ENCODE data around the gene NR1D1. TPM values are rescaled to one million over a fixed set of nuclear protein-coding genes. Genes with fewer than 3 reads are reported as not detected.

NR1D1 gene
- polyA plus RNA-seq, 4 donors, result 3.7 to 4.7 (median 3.7) TPM

- peak in 2 of 4 donors; percentile 67 to 79 for DNase-seq (ENCODE audit: low read depth in 4 of 4, low spot score in 2 of 4)
Observed at GRCh38 chr17:40098846-40099618, 1.4 kb downstream of the NR1D1 start.

- no peak for DNase-seq (ENCODE audit: low read depth in 4 of 4, low spot score in 2 of 4)
Observed at GRCh38 chr17:40097931-40098845, 2.2 kb downstream of the NR1D1 start.

GRCh38 chr17:40097087-40097486, 3.3 kb downstream of the NR1D1 start:
- no peak for DNase-seq (ENCODE audit: low read depth in 4 of 4, low spot score in 2 of 4)

- no peak for DNase-seq (ENCODE audit: low read depth in 4 of 4, low spot score in 2 of 4)
Observed at GRCh38 chr17:40095944-40096791, 4.2 kb downstream of the NR1D1 start.

- DNase-seq (ENCODE audit: low read depth in 4 of 4, low spot score in 2 of 4), result no peak
Observed at GRCh38 chr17:40095351-40095943, 4.9 kb downstream of the NR1D1 start.

- DNase-seq (ENCODE audit: low read depth in 4 of 4, low spot score in 2 of 4), result no peak
Observed at GRCh38 chr17:40094874-40095273, 5.5 kb downstream of the NR1D1 start.

- DNase-seq (ENCODE audit: low read depth in 4 of 4, low spot score in 2 of 4), result no peak
Observed at GRCh38 chr17:40093580-40094201, 6.7 kb downstream of the NR1D1 start.

GRCh38 chr17:40093005-40093579, 7.3 kb downstream of the NR1D1 start:
- no peak for DNase-seq (ENCODE audit: low read depth in 4 of 4, low spot score in 2 of 4)

- no peak for DNase-seq (ENCODE audit: low read depth in 4 of 4, low spot score in 2 of 4)
Observed at GRCh38 chr17:40092581-40092980, 7.8 kb downstream of the NR1D1 start.

GRCh38 chr17:40091691-40092397, 8.5 kb downstream of the NR1D1 start:
- no peak for DNase-seq (ENCODE audit: low read depth in 4 of 4, low spot score in 2 of 4)

GRCh38 chr17:40090237-40091119, 9.9 kb downstream of the NR1D1 start:
- DNase-seq (ENCODE audit: low read depth in 4 of 4, low spot score in 2 of 4), result no peak

GRCh38 chr17:40089077-40089895, 11.1 kb downstream of the NR1D1 start:
- DNase-seq (ENCODE audit: low read depth in 4 of 4, low spot score in 2 of 4), result no peak

GRCh38 chr17:40087903-40088718, 12.3 kb downstream of the NR1D1 start:
- DNase-seq (ENCODE audit: low read depth in 4 of 4, low spot score in 2 of 4), result no peak

- no peak for DNase-seq (ENCODE audit: low read depth in 4 of 4, low spot score in 2 of 4)
Observed at GRCh38 chr17:40087049-40087794, 13.2 kb downstream of the NR1D1 start.

Data from left renal cortex interstitium (tissue), 4 donors.